Body of pancreas (tissue), 4 donors: Measurements from ENCODE around the gene OTUD5. TPM values are rescaled to one million over a fixed set of nuclear protein-coding genes. Genes with fewer than 3 reads are reported as not detected.

Source experiments
- ATAC-seq: fragments of 150-250 bp; one replicate; pipeline ENCODE4 v1.9.1; 2016
- DNase-seq, 4 donors: peaks; one replicate each; pipeline ENCODE4 v3.0.0-alpha.2; 2019
- H3K27ac ChIP-seq, 4 donors: fragments of 200-600 bp; sonication (generic); 1 replicate in 3 of 4; 2 replicates in 1 of 4; pipeline versions ENCODE4 v1.5.1 to v1.6.1; 2016 to 2019; ENCODE audit warnings: mild to moderate bottlenecking in 1 of 4, mixed read lengths in 1 of 4, moderate library complexity in 1 of 4
- H3K27me3 ChIP-seq, 2 donors: fragments of 200-600 bp; sonication (generic); one replicate each; pipeline ENCODE4 v1.6.0; 2016; ENCODE audit warnings: mild to moderate bottlenecking in 1 of 2
- H3K36me3 ChIP-seq, 2 donors: fragments of 200-600 bp; sonication (generic); replicated peaks in 1 of 2; 2 replicates each; pipeline ENCODE4 v1.5.1; 2016; ENCODE audit warnings: low read depth in 2 of 2; ENCODE audit not compliant: insufficient read depth in 1 of 2
- H3K4me1 ChIP-seq: fragments of 200-600 bp; sonication (generic); one replicate; pipeline ENCODE4 v1.6.0; 2016
- H3K4me3 ChIP-seq, 2 donors: fragments of 200-600 bp; sonication (generic); 1 replicate in 1 of 2; 2 replicates in 1 of 2; pipeline ENCODE4 v1.5.1; 2016 to 2019
- H3K9me3 ChIP-seq, 3 donors: fragments of 200-600 bp; sonication (generic); 1 replicate in 2 of 3; 2 replicates in 1 of 3; pipeline ENCODE4 v1.5.1; 2016
- CTCF ChIP-seq, 7 experiments: fragments of 450-650 bp in 4 of 7; fragments of 200-600 bp in 3 of 7; sonication (generic) in 3 of 7; IDR thresholded peaks; one replicate each; pipeline ENCODE4 v1.5.1; 2016 to 2019; ENCODE audit warnings: antibody characterized with exemption in 7 of 7
- POLR2A ChIP-seq, 3 donors: fragments of 450-650 bp; IDR thresholded peaks; one replicate each; pipeline ENCODE4 v1.6.1; 2016; ENCODE audit warnings: antibody characterized with exemption in 3 of 3, mild to moderate bottlenecking in 2 of 3
- WGBS, 2 donors: methylation state at CpG; one replicate each; pipeline ENCODE4 v1.1.5; 2017; 5-methylcytosine and 5-hydroxymethylcytosine counted together
- intact Hi-C: fragments of 100-400 bp; cut with DNase I; formaldehyde crosslinking; loops from one replicate; pipeline ENCODE4 v1.15.1; 2023
- total RNA-seq, 2 donors: library from RNA; depleted of rRNA; stranded (reverse); fragments of >200 nt; gene quantifications; one replicate each; pipeline ENCODE4 v1.1.0, GENCODE V29; 2016

The OTUD5 gene
- total RNA-seq, 2 donors from 2014 or later: 23.6 to 40.2 TPM

- peaks cover 29% of the 10 kb centered on the region for H3K4me1 ChIP-seq
- intact Hi-C loops: no loop called here
- 83% methylated on average over 1 to 2 of the region's 2 CpGs for WGBS, 2 donors
These were observed 14.5 kb downstream of the OTUD5 start for GRCh38 chrX:48942895-48943294.

GRCh38 chrX:48940404-48940955, 16.9 kb downstream of the OTUD5 start:
- Histone ChIP-seq H3K9me3 (no peaks in the 10 kb centered on the region), H3K4me1 (peaks cover 20% of the 10 kb centered on the region), H3K27me3 (no peaks in the 10 kb centered on the region), H3K36me3 (no peaks in the 10 kb centered on the region), H3K4me3 (no peak overlapping the region), H3K27ac (no peak overlapping the region)
- DNase-seq (no peak), ATAC-seq (no peak)
- TF ChIP-seq POLR2A (IDR thresholded peaks at IDR 0.05) (no peak), CTCF (IDR thresholded peaks at IDR 0.05) (no peak)
- intact Hi-C loops: no loop called here
- WGBS, 2 donors: 73% methylated on average over 2 of the region's 2 CpGs; no CpG with 5 or more reads in 1 of the 2 donors

More at GRCh38 chrX:48942895-48943294, 14.5 kb downstream of the OTUD5 start:
- Histone ChIP-seq H3K27me3 (no peaks in the 10 kb centered on the region), H3K27ac (no peak overlapping the region), H3K4me3 (no peak overlapping the region), H3K36me3 (no peaks in the 10 kb centered on the region), H3K9me3 (no peaks in the 10 kb centered on the region)
- ATAC-seq (no peak), DNase-seq (no peak)
- TF ChIP-seq CTCF (IDR thresholded peaks at IDR 0.05) (no peak), POLR2A (IDR thresholded peaks at IDR 0.05) (no peak)

- ATAC-seq (no peak), DNase-seq (no peak)
- Histone ChIP-seq H3K27ac (no peak overlapping the region), H3K36me3 (no peaks in the 10 kb centered on the region), H3K27me3 (no peaks in the 10 kb centered on the region), H3K4me1 (peaks cover 19% of the 10 kb centered on the region), H3K9me3 (no peaks in the 10 kb centered on the region), H3K4me3 (no peak overlapping the region)
- intact Hi-C loops: no loop called here
- no peak for TF ChIP-seq CTCF (IDR thresholded peaks at IDR 0.05)
- TF ChIP-seq POLR2A (IDR thresholded peaks at IDR 0.05): no peak
- 0 to 71% methylated on average over 1 to 3 of the region's 3 CpGs for WGBS, 2 donors
These were observed 17.7 kb downstream of the OTUD5 start for GRCh38 chrX:48939524-48940228.

- DNase-seq (no peak), ATAC-seq (no peak)
- intact Hi-C loops: no loop called here
- Histone ChIP-seq H3K4me3 (no peak overlapping the region), H3K4me1 (peaks cover 19% of the 10 kb centered on the region), H3K36me3 (peaks cover 0 to 1% of the 10 kb centered on the region in 2 donors), H3K27me3 (no peaks in the 10 kb centered on the region), H3K9me3 (no peaks in the 10 kb centered on the region), H3K27ac (no peak overlapping the region)
- TF ChIP-seq CTCF (IDR thresholded peaks at IDR 0.05) (no peak), POLR2A (IDR thresholded peaks at IDR 0.05) (no peak)
- 70 to 100% methylated on average over 1 of the region's 1 CpG for WGBS, 2 donors
These were observed 18.5 kb downstream of the OTUD5 start for GRCh38 chrX:48938721-48939425.
